Measurements from ENCODE around the gene MAD2L1.

The MAD2L1 gene

GRCh38 chr4:120057416-120057815 lies 9.2 kb downstream of the MAD2L1 start:
- DNase-seq (ENCODE audit: low spot score): no peak

- no peak for DNase-seq (ENCODE audit: low spot score)
Observed at GRCh38 chr4:120056246-120056645, 10.4 kb downstream of the MAD2L1 start.

- no peak for DNase-seq (ENCODE audit: low spot score)
Observed at GRCh38 chr4:120055795-120056194, 10.9 kb downstream of the MAD2L1 start.

- DNase-seq (ENCODE audit: low spot score): no peak
Observed at GRCh38 chr4:120055162-120055561, 11.5 kb downstream of the MAD2L1 start.

- no peak for DNase-seq (ENCODE audit: low spot score)
Observed at GRCh38 chr4:120053911-120054310, 12.7 kb downstream of the MAD2L1 start.

- DNase-seq (ENCODE audit: low spot score): no peak
Observed at GRCh38 chr4:120052856-120053255, 13.8 kb downstream of the MAD2L1 start.

- no peak for DNase-seq (ENCODE audit: low spot score)
Observed at GRCh38 chr4:120051253-120051652, 15.4 kb downstream of the MAD2L1 start.

- peak; percentile 37 for DNase-seq (ENCODE audit: low spot score)
Observed at GRCh38 chr4:120049732-120050494, 16.7 kb downstream of the MAD2L1 start.

- DNase-seq (ENCODE audit: low spot score): no peak
Observed at GRCh38 chr4:120043828-120044227, 22.8 kb downstream of the MAD2L1 start.

- DNase-seq (ENCODE audit: low spot score): no peak
Observed at GRCh38 chr4:120037411-120037810, 29.2 kb downstream of the MAD2L1 start.

- no peak for DNase-seq (ENCODE audit: low spot score)
Observed at GRCh38 chr4:120034913-120035312, 31.7 kb downstream of the MAD2L1 start.

- no peak for DNase-seq (ENCODE audit: low spot score)
Observed at GRCh38 chr4:120026853-120027252, 39.8 kb downstream of the MAD2L1 start.

- no peak for DNase-seq (ENCODE audit: low spot score)
Observed at GRCh38 chr4:120025516-120025915, 41.1 kb downstream of the MAD2L1 start.

GRCh38 chr4:120018786-120019185 lies 47.9 kb downstream of the MAD2L1 start:
- DNase-seq (ENCODE audit: low spot score): no peak

GRCh38 chr4:120017939-120018692 lies 48.5 kb downstream of the MAD2L1 start:
- no peak for DNase-seq (ENCODE audit: low spot score)

- no peak for DNase-seq (ENCODE audit: low spot score)
Observed at GRCh38 chr4:120011725-120012124, 54.9 kb downstream of the MAD2L1 start.

- DNase-seq (ENCODE audit: low spot score): no peak
Observed at GRCh38 chr4:120010646-120011045, 56.0 kb downstream of the MAD2L1 start.

GRCh38 chr4:120009731-120010130 lies 56.9 kb downstream of the MAD2L1 start:
- DNase-seq (ENCODE audit: low spot score): peak; percentile 24

GRCh38 chr4:120008957-120009356 lies 57.7 kb downstream of the MAD2L1 start:
- DNase-seq (ENCODE audit: low spot score): no peak

GRCh38 chr4:120007896-120008436 lies 58.7 kb downstream of the MAD2L1 start:
- DNase-seq (ENCODE audit: low spot score): no peak

- peak; percentile 5 for DNase-seq (ENCODE audit: low spot score)
Observed at GRCh38 chr4:120007191-120007871, 59.3 kb downstream of the MAD2L1 start.
